Measurements from ENCODE around the gene UBE2E3.
"Not testable (repeated sequence)": the region's sequence is repeated elsewhere in the genome, so short reads cannot be mapped to it uniquely, and the experiment has no call there.

Gene UBE2E3

DNA sequence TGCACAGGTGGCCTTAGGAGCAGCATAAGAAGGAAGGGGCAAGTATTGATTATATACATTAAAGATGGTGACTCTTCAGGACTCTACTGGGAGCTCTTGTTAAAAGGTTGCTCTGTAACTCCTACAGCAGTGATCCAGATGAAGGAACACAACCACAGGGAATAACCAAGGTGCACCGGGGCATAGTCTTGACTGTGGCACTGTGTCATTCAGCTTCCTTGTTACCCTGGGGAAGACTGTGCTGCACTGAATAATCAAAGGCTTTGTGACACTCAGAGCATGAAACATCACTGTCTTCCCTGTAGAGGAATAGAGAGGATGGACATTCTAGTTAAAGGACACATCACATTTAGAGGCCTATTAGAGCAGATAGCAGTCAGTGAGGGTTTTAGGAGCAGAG lies 105.3 kb downstream of the UBE2E3 start:
- no peak overlapping the region for H3K27ac ChIP-seq (ENCODE audit: low read length)
- peaks cover 3% of the 10 kb centered on the region; the same call in 1 of the 2 replicates for H3K9me3 ChIP-seq (ENCODE audit: insufficient read depth, low read depth, low read length)
- no peak overlapping the region for H3K9ac ChIP-seq (ENCODE audit: low read depth, low read length)
- H3K4me3 ChIP-seq (ENCODE audit: low read length): no peak overlapping the region
- H3K36me3 ChIP-seq (ENCODE audit: insufficient read depth, low read depth, low read length): no peaks in the 10 kb centered on the region
- H3K4me1 ChIP-seq (ENCODE audit: insufficient read depth, low read length): no peaks in the 10 kb centered on the region
- H3K27me3 ChIP-seq (ENCODE audit: insufficient read depth, low read length): no peaks in the 10 kb centered on the region

DNA sequence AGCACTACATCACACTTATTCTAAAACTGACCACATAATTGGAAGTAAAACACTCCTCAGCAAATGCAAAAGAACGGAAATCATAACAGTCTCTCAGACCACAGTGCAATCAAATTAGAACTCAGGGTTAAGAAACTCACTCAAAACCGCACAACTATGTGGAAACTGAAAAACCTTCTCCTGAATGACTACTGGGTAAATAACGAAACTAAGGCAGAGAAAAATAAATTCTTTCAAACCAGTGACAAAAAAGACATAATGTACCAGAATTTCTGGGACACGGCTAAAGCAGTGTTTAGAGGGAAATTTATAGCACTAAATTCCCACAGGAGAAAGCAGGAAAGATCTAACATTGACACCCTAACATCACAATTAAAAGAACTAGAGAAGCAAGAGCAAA lies 111.5 kb downstream of the UBE2E3 start:
- not testable (repeated sequence) for H3K9ac ChIP-seq (ENCODE audit: low read depth, low read length); H3K4me1 ChIP-seq (ENCODE audit: insufficient read depth, low read length); H3K36me3 ChIP-seq (ENCODE audit: insufficient read depth, low read depth, low read length); H3K27me3 ChIP-seq (ENCODE audit: insufficient read depth, low read length); H3K27ac ChIP-seq (ENCODE audit: low read length); H3K4me3 ChIP-seq (ENCODE audit: low read length)
- H3K9me3 ChIP-seq (ENCODE audit: insufficient read depth, low read depth, low read length): peaks cover 13% of the 10 kb centered on the region; the same call in 1 of the 2 replicates

DNA sequence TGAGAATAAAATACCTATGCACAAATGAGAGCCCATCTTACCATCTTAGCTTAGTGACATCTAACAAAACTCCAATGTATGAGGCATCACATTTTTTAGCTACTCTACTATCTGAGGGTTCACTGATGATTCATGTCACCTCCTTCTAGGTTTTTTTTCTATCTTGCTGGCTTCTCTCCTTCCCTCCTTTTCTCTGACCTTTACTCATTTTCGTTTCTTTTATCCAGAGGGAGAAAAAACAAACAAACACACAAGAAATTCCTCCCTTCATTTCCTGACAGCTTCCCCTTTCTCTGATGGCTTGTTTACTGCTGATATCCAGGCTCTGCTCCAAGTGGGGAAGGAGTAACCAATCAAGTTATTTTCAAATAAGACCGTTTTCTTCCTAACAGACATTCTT lies 115.1 kb downstream of the UBE2E3 start:
- H3K36me3 ChIP-seq (ENCODE audit: insufficient read depth, low read depth, low read length): no peaks in the 10 kb centered on the region
- peaks cover 10% of the 10 kb centered on the region; the same call in 1 of the 2 replicates for H3K9me3 ChIP-seq (ENCODE audit: insufficient read depth, low read depth, low read length)
- no peak overlapping the region for H3K9ac ChIP-seq (ENCODE audit: low read depth, low read length)
- H3K4me1 ChIP-seq (ENCODE audit: insufficient read depth, low read length): no peaks in the 10 kb centered on the region
- H3K27me3 ChIP-seq (ENCODE audit: insufficient read depth, low read length): no peaks in the 10 kb centered on the region
- no peak overlapping the region for H3K27ac ChIP-seq (ENCODE audit: low read length)
- no peak overlapping the region for H3K4me3 ChIP-seq (ENCODE audit: low read length)

DNA sequence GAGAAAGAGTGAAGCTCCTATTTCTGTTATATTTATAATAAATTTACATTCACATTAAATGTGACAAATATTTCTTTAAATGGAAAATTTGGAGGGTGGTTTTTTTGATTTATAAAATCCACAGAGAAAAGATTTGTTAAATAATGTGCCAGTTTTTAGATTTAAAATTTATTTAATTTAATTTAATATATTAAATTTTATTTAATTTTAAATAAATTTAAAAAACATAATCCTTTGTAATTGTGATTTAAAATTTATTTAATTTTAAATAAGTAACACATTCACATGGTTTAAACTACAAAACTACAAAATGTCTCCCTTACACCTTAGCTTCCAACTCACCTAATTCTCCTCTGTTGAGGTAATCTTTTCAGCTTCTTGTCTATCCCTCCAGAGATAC lies 123.3 kb downstream of the UBE2E3 start:
- Histone ChIP-seq H3K9me3 (ENCODE audit: insufficient read depth, low read depth, low read length) (no peaks in the 10 kb centered on the region), H3K27me3 (ENCODE audit: insufficient read depth, low read length) (no peaks in the 10 kb centered on the region), H3K4me3 (ENCODE audit: low read length) (no peak overlapping the region), H3K9ac (ENCODE audit: low read depth, low read length) (no peak overlapping the region), H3K4me1 (ENCODE audit: insufficient read depth, low read length) (peaks cover 17% of the 10 kb centered on the region), H3K27ac (ENCODE audit: low read length) (no peak overlapping the region), H3K36me3 (ENCODE audit: insufficient read depth, low read depth, low read length) (no peaks in the 10 kb centered on the region)

DNA sequence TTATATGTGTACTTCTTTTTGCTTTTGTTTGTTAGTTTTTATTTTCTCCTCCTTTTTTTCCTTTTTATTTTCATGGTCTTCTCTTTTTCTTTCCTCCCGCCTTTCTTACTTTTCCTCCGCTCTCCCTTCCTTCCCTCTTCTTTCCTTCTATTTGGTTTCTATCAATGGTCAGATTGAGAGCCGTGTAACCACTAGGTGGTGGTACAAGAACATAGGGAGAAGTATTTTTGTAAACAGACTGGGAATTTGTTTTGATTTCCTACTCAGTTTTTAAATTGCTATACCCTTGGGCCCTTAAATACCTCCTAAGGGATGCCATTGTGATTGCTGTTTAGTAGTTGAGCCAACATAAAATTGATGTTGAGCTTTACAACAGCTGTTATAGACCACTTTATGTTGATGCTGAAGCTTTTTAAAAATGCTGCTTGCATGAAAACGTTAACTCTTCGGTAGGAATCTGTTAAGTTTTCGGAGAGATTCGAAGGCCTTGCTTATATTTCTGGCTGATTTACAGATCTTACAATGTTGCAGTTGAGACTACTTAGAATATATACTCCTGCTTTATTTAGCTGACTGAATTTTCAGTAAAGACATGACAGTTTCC lies 124.2 kb downstream of the UBE2E3 start:
- Histone ChIP-seq H3K27me3 (ENCODE audit: insufficient read depth, low read length) (no peaks in the 10 kb centered on the region), H3K4me3 (ENCODE audit: low read length) (no peak overlapping the region), H3K9ac (ENCODE audit: low read depth, low read length) (no peak overlapping the region), H3K9me3 (ENCODE audit: insufficient read depth, low read depth, low read length) (no peaks in the 10 kb centered on the region), H3K36me3 (ENCODE audit: insufficient read depth, low read depth, low read length) (no peaks in the 10 kb centered on the region), H3K27ac (ENCODE audit: low read length) (no peak overlapping the region), H3K4me1 (ENCODE audit: insufficient read depth, low read length) (peaks cover 17% of the 10 kb centered on the region)

DNA sequence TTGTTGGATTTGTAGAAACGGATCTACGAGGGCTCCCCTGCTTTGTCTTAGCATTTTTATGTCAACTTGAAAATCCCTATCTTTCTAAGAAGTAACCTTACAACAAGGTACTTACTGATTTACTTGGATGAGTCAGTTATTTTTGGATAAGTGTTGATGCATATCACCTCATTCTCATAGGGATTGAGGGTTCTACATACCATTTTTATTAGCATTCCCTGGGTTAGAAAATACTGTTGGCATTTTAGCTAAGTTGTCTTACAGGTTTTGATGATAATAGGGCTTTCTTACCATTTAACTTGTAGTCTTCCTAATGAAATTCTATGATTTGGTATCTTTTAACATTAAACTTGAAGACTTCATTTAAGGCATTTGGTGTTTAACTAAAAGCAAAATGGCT lies 125.2 kb downstream of the UBE2E3 start:
- Histone ChIP-seq H3K4me3 (ENCODE audit: low read length) (no peak overlapping the region), H3K4me1 (ENCODE audit: insufficient read depth, low read length) (peaks cover 17% of the 10 kb centered on the region), H3K36me3 (ENCODE audit: insufficient read depth, low read depth, low read length) (no peaks in the 10 kb centered on the region), H3K27ac (ENCODE audit: low read length) (no peak overlapping the region), H3K9me3 (ENCODE audit: insufficient read depth, low read depth, low read length) (no peaks in the 10 kb centered on the region), H3K27me3 (ENCODE audit: insufficient read depth, low read length) (no peaks in the 10 kb centered on the region), H3K9ac (ENCODE audit: low read depth, low read length) (no peak overlapping the region)

DNA sequence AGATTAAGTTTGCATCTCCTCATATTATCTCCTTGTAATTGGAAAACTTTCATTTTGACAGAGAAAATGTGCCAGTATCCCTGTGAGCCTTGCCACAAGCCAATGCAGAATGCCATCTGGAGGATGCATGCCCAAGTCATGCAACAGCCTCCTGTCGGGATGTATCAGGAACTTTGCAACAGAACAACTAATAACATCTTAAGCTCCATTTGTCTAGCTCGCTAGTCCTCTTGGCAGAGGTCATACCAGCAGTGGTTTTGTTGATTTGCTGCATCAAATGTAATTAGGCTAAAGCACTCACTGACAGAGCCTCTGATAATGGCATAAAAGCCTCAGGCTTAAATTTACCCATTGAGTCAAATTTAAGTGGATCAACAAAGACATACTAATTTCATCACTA lies 125.8 kb downstream of the UBE2E3 start:
- no peaks in the 10 kb centered on the region for H3K9me3 ChIP-seq (ENCODE audit: insufficient read depth, low read depth, low read length)
- no peak overlapping the region for H3K4me3 ChIP-seq (ENCODE audit: low read length)
- H3K27ac ChIP-seq (ENCODE audit: low read length): no peak overlapping the region
- H3K36me3 ChIP-seq (ENCODE audit: insufficient read depth, low read depth, low read length): no peaks in the 10 kb centered on the region
- H3K9ac ChIP-seq (ENCODE audit: low read depth, low read length): no peak overlapping the region
- no peaks in the 10 kb centered on the region for H3K27me3 ChIP-seq (ENCODE audit: insufficient read depth, low read length)
- peaks cover 17% of the 10 kb centered on the region for H3K4me1 ChIP-seq (ENCODE audit: insufficient read depth, low read length)

DNA sequence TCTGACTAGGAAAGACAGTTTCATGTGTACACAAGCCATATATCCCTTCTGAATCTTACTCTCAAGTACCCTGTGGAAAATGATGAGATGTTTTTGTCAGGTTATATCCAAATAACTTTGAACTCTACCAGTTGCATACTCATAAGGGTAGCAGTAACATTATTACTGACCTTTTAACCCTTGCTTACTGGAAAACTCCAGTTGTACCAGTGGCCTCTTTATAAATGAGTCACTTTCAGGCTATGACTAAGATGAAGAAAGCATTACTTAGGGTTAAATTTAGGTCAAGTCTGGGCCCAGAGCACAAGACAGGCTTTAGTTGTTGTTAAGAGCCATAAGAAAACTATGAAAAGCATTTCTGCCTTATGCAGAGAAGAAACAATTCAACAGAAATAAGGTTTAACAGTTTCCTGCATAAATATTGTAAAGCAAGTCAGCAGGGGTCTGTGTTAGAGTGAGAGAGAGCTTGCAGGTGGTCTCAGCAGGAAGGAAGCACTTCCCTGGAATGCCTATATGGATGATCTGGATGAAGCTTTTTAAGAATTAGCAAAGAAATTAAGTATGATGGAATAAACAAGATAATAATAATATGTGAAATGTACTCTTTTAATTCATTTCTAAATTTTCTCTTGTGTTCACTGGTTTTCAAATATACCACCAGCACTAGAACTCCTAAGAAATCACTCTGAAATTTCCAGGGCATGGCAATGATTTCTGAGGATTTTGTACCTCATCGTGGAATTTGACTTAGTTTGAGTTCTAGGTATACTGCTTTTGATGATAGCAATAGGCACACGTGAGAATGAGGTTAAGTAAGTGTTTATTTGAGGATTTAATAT lies 126.6 kb downstream of the UBE2E3 start:
- H3K36me3 ChIP-seq (ENCODE audit: insufficient read depth, low read depth, low read length): no peaks in the 10 kb centered on the region
- no peak overlapping the region; the same call in 1 of the 2 replicates for H3K4me3 ChIP-seq (ENCODE audit: low read length)
- no peaks in the 10 kb centered on the region for H3K27me3 ChIP-seq (ENCODE audit: insufficient read depth, low read length)
- no peak overlapping the region for H3K9ac ChIP-seq (ENCODE audit: low read depth, low read length)
- H3K4me1 ChIP-seq (ENCODE audit: insufficient read depth, low read length): peaks cover 17% of the 10 kb centered on the region
- H3K9me3 ChIP-seq (ENCODE audit: insufficient read depth, low read depth, low read length): no peaks in the 10 kb centered on the region
- no peak overlapping the region for H3K27ac ChIP-seq (ENCODE audit: low read length)

DNA sequence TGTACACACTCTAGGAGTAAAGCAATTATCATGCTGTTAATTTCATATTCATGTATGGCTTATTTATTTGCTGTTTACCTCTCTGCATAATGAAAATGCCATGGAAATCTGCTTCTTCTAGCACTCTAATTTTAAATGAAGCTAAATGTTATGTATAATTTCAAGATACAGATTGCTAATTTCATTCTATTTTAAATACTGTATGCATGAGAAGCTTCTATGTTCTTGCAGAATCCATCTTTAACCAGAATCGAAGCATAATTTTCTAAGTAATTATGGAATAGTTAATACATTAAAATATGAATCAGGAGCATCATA lies 127.2 kb downstream of the UBE2E3 start:
- Histone ChIP-seq H3K4me1 (ENCODE audit: insufficient read depth, low read length) (peaks cover 17% of the 10 kb centered on the region), H3K36me3 (ENCODE audit: insufficient read depth, low read depth, low read length) (no peaks in the 10 kb centered on the region), H3K9me3 (ENCODE audit: insufficient read depth, low read depth, low read length) (no peaks in the 10 kb centered on the region), H3K4me3 (ENCODE audit: low read length) (no peak overlapping the region), H3K27me3 (ENCODE audit: insufficient read depth, low read length) (no peaks in the 10 kb centered on the region), H3K9ac (ENCODE audit: low read depth, low read length) (no peak overlapping the region), H3K27ac (ENCODE audit: low read length) (no peak overlapping the region)

DNA sequence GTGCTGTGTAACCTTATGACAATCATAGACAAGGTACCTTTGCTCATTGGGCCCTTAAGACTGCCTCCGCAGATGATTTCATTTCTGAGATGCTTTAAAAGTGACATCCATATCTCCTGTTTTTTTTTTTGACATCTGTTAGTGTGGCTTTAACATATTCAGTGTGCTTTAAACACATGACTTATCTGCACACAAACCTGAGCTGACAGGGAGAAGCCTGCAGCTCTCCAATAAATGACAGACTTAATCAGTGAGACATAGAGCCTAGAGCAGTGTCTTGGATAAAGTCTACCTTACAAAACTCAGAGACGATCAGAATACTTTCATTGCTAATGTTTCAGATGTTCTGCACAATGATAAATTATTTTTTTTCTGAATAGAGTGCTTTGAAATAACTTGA lies 130.7 kb downstream of the UBE2E3 start:
- Histone ChIP-seq H3K9ac (ENCODE audit: low read depth, low read length) (no peak overlapping the region), H3K4me3 (ENCODE audit: low read length) (no peak overlapping the region), H3K27me3 (ENCODE audit: insufficient read depth, low read length) (no peaks in the 10 kb centered on the region), H3K4me1 (ENCODE audit: insufficient read depth, low read length) (peaks cover 9% of the 10 kb centered on the region; the same call in 1 of the 2 replicates), H3K9me3 (ENCODE audit: insufficient read depth, low read depth, low read length) (no peaks in the 10 kb centered on the region), H3K27ac (ENCODE audit: low read length) (no peak overlapping the region), H3K36me3 (ENCODE audit: insufficient read depth, low read depth, low read length) (no peaks in the 10 kb centered on the region)

DNA sequence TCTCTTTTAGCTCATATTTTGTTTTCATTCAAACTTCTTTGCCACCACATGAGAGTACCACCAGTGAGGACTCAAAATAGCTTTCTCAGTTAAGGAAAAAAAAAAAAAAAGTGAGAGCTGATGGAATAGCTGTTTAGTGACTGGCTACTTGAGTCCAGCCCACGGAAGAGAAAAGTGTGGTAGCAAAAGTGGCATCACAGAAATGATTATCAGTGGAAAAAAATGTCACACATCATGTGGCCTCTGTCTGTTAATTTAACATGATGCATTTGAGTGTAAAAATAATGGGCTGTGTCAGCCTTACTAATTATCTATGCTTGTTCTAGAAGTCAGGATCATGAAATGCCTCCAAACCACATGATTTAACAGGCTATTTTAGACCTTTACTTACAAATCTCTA lies 132.5 kb downstream of the UBE2E3 start:
- H3K4me3 ChIP-seq (ENCODE audit: low read length): no peak overlapping the region
- H3K9ac ChIP-seq (ENCODE audit: low read depth, low read length): no peak overlapping the region
- H3K4me1 ChIP-seq (ENCODE audit: insufficient read depth, low read length): no peaks in the 10 kb centered on the region
- H3K36me3 ChIP-seq (ENCODE audit: insufficient read depth, low read depth, low read length): no peaks in the 10 kb centered on the region
- H3K27ac ChIP-seq (ENCODE audit: low read length): no peak overlapping the region
- H3K9me3 ChIP-seq (ENCODE audit: insufficient read depth, low read depth, low read length): no peaks in the 10 kb centered on the region
- H3K27me3 ChIP-seq (ENCODE audit: insufficient read depth, low read length): no peaks in the 10 kb centered on the region

Data from iPS-20b (cell line).